Esophagus muscularis mucosa (tissue), 4 donors: ENCODE results near the gene LMX1B. TPM values are rescaled to one million over a fixed set of nuclear protein-coding genes. Genes with fewer than 3 reads are reported as not detected.
A peak's percentile ranks its signal among the peaks of the same experiment; 100 is the strongest.

Source experiments
- DNase-seq: peaks from one replicate; pipeline ENCODE4 v3.0.0-alpha.2; 2017; ENCODE audit errors: extremely low spot score
- H3K27ac ChIP-seq, 4 donors: fragments of 200-600 bp; sonication (generic); replicated peaks in 1 of 4; 1 replicate in 3 of 4; 2 replicates in 1 of 4; pipeline ENCODE4 v1.5.1; 2016 to 2019; ENCODE audit warnings: mild to moderate bottlenecking in 1 of 4
- H3K27me3 ChIP-seq, 4 donors: fragments of 200-600 bp; sonication (generic); one replicate each; pipeline versions ENCODE4 v1.5.1 to v1.6.0; 2016 to 2019
- H3K36me3 ChIP-seq, 4 donors: fragments of 200-600 bp; sonication (generic); one replicate each; pipeline ENCODE4 v1.5.1; 2016 to 2019
- H3K4me1 ChIP-seq, 4 donors: fragments of 200-600 bp; sonication (generic); one replicate each; pipeline ENCODE4 v1.5.1; 2016 to 2019
- H3K4me3 ChIP-seq, 4 donors: fragments of 200-600 bp; sonication (generic); 1 replicate in 2 of 4; 2 replicates in 2 of 4; pipeline ENCODE4 v1.5.1; 2016 to 2019; ENCODE audit warnings: mild to moderate bottlenecking in 4 of 4, moderate library complexity in 1 of 4
- H3K9me3 ChIP-seq, 4 donors: fragments of 200-600 bp; sonication (generic); 1 replicate in 3 of 4; 2 replicates in 1 of 4; pipeline ENCODE4 v1.5.1; 2016 to 2019
- CTCF ChIP-seq, 3 experiments: fragments of 200-600 bp in 2 of 3; fragments of 450-650 bp in 1 of 3; sonication (generic) in 2 of 3; IDR thresholded peaks; one replicate each; pipeline ENCODE4 v1.5.1; 2017 to 2019; ENCODE audit warnings: antibody characterized with exemption in 3 of 3, mild to moderate bottlenecking in 2 of 3, moderate library complexity in 1 of 3
- EP300 ChIP-seq: sonication (generic); formaldehyde crosslinking; IDR thresholded peaks from one replicate; pipeline ENCODE4 v1.6.1; 2017; ENCODE audit warnings: antibody characterized with exemption
- POLR2A ChIP-seq: fragments of 450-650 bp; IDR thresholded peaks from one replicate; pipeline ENCODE4 v1.6.1; 2017; ENCODE audit warnings: antibody characterized with exemption, moderate library complexity, mild to moderate bottlenecking, low read depth
- POLR2AphosphoS5 ChIP-seq, 2 donors: sonication (generic); formaldehyde crosslinking; IDR thresholded peaks; one replicate each; pipeline ENCODE4 v1.6.1; 2017; ENCODE audit warnings: antibody characterized with exemption in 2 of 2
- WGBS: methylation state at CpG from one replicate; pipeline ENCODE4 v1.1.5; 2018; 5-methylcytosine and 5-hydroxymethylcytosine counted together
- intact Hi-C: fragments of 100-400 bp; cut with DNase I; formaldehyde crosslinking; loops from one replicate; pipeline ENCODE4 v1.15.1; 2023
- total RNA-seq, 4 donors: library from RNA; depleted of rRNA; stranded (reverse); fragments of >200 nt; gene quantifications; one replicate each; pipeline versions ENCODE4 v1.1.0 to v1.2.1, GENCODE V29; 2016

Gene LMX1B
- total RNA-seq, 4 donors from 2014 or later = under 0.01 to 0.66 (median 0.24) TPM

- no peaks in the 10 kb centered on the region for H3K36me3 ChIP-seq
- DNase-seq = no peak
- H3K4me3 ChIP-seq = no peak overlapping the region
- no peaks in the 10 kb centered on the region for H3K9me3 ChIP-seq
- H3K27me3 ChIP-seq = peaks cover 6 to 99% (median 72%) of the 10 kb centered on the region in 4 donors
- WGBS = 15% methylated on average over 18 of the region's 18 CpGs
- intact Hi-C loops = no loop called here
- H3K4me1 ChIP-seq = peaks cover 14 to 37% (median 36%) of the 10 kb centered on the region in 4 donors
- no peak for TF ChIP-seq EP300
- TF ChIP-seq CTCF (IDR thresholded peaks at IDR 0.05) = no peak
- no peak for TF ChIP-seq POLR2A
- no peak for TF ChIP-seq POLR2AphosphoS5 (IDR thresholded peaks at IDR 0.05)
- no peak overlapping the region for H3K27ac ChIP-seq
These were observed 10.7 kb downstream of the LMX1B start for GRCh38 chr9:126624479-126624826.

- Histone ChIP-seq H3K36me3 (no peaks in the 10 kb centered on the region), H3K27ac (no peak overlapping the region), H3K9me3 (no peaks in the 10 kb centered on the region), H3K4me1 (peaks cover 14 to 37% (median 36%) of the 10 kb centered on the region in 4 donors), H3K4me3 (no peak overlapping the region), H3K27me3 (peaks cover 6 to 99% (median 69%) of the 10 kb centered on the region in 4 donors)
- 14% methylated on average over 27 of the region's 27 CpGs for whole genome bisulfite sequencing
- TF ChIP-seq POLR2A = no peak
- TF ChIP-seq CTCF (IDR thresholded peaks at IDR 0.05) = no peak
- TF ChIP-seq POLR2AphosphoS5 (IDR thresholded peaks at IDR 0.05) = no peak
- no peak for TF ChIP-seq EP300
- intact Hi-C loops = no loop called here
- no peak for DNase-seq
These were observed 11.2 kb downstream of the LMX1B start for GRCh38 chr9:126624912-126625311.

- H3K9me3 ChIP-seq = no peaks in the 10 kb centered on the region
- no peaks in the 10 kb centered on the region for H3K36me3 ChIP-seq
- H3K27me3 ChIP-seq = peaks cover 6 to 99% (median 64%) of the 10 kb centered on the region in 4 donors
- intact Hi-C loops = no loop called here
- TF ChIP-seq CTCF (IDR thresholded peaks at IDR 0.05) (no peak), POLR2A (no peak), POLR2AphosphoS5 (IDR thresholded peaks at IDR 0.05) (no peak), EP300 (no peak)
- no peak overlapping the region for H3K27ac ChIP-seq
- H3K4me3 ChIP-seq = peak overlapping the region; percentile 37 to 52 (median 48)
- peaks cover 14 to 37% (median 36%) of the 10 kb centered on the region in 4 donors for H3K4me1 ChIP-seq
- 5% methylated on average over 24 of the region's 64 CpGs for WGBS
- DNase-seq = no peak
These were observed 11.8 kb downstream of the LMX1B start for GRCh38 chr9:126625329-126626126.

GRCh38 chr9:126626127-126626925 lies 12.6 kb downstream of the LMX1B start:
- TF ChIP-seq POLR2AphosphoS5 (IDR thresholded peaks at IDR 0.05) (no peak), EP300 (no peak), POLR2A (no peak), CTCF (IDR thresholded peaks at IDR 0.05) (no peak)
- intact Hi-C loops = no loop called here

More at GRCh38 chr9:126626127-126626925, 12.6 kb downstream of the LMX1B start:
- Histone ChIP-seq H3K27me3 (peaks cover 6 to 99% (median 56%) of the 10 kb centered on the region in 4 donors), H3K4me1 (peaks cover 14 to 37% (median 36%) of the 10 kb centered on the region in 4 donors), H3K4me3 (peak overlapping the region; percentile 37 to 52 (median 48)), H3K36me3 (no peaks in the 10 kb centered on the region), H3K27ac (no peak overlapping the region), H3K9me3 (no peaks in the 10 kb centered on the region)
- 12% methylated on average over 56 of the region's 56 CpGs for WGBS
- DNase-seq = no peak
